Measurements from ENCODE around the gene RAP1GAP2.
A peak's percentile ranks its signal among the peaks of the same experiment; 100 is the strongest.
"Not testable (repeated sequence)": the region's sequence is repeated elsewhere in the genome, so short reads cannot be mapped to it uniquely, and the experiment has no call there.

The RAP1GAP2 gene

GRCh38 chr17:2883544-2884213, 87.4 kb downstream of the RAP1GAP2 start:
- TF ChIP-seq POLR2A (IDR thresholded peaks at IDR 0.05; ENCODE audit: low read depth, low read length) = no peak
- FAIRE-seq (no peak), DNase-seq (ENCODE audit: insufficient read length, low spot score) (peak; percentile 78)

GRCh38 chr17:2885733-2886132, 89.5 kb downstream of the RAP1GAP2 start:
- FAIRE-seq (no peak), DNase-seq (ENCODE audit: insufficient read length, low spot score) (no peak)
- no peak for TF ChIP-seq POLR2A (IDR thresholded peaks at IDR 0.05; ENCODE audit: low read depth, low read length)

DNA sequence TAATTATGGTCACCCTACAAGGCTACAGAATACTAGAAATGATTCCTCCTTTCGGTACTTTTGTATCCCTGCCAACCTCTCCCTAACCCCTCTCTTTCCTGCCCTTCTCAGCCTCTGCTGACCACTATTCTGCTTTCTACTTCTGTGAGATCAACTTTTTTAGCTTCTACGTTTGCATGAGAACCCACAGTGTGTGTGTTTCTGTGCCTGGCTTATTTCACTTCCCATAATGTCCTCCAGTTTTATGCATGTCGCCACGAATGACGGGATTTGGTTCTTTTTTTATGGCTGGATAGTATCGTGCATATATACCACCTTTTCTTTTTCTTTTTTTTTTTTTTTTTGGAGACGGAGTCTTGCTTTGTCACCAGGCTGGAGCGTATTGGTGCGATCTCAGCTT, 92.1 kb downstream of the RAP1GAP2 start:
- no peak for FAIRE-seq
- TF ChIP-seq POLR2A (IDR thresholded peaks at IDR 0.05; ENCODE audit: low read depth, low read length) = no peak
- no peak for DNase-seq (ENCODE audit: insufficient read length, low spot score)

- FAIRE-seq (no peak), DNase-seq (ENCODE audit: insufficient read length, low spot score) (no peak)
- no peak for TF ChIP-seq POLR2A (IDR thresholded peaks at IDR 0.05; ENCODE audit: low read depth, low read length)
These were observed 93.0 kb downstream of the RAP1GAP2 start for GRCh38 chr17:2889256-2889655.

GRCh38 chr17:2890778-2891177, 94.5 kb downstream of the RAP1GAP2 start:
- not testable (repeated sequence) for FAIRE-seq; DNase-seq (ENCODE audit: insufficient read length, low spot score)

DNA sequence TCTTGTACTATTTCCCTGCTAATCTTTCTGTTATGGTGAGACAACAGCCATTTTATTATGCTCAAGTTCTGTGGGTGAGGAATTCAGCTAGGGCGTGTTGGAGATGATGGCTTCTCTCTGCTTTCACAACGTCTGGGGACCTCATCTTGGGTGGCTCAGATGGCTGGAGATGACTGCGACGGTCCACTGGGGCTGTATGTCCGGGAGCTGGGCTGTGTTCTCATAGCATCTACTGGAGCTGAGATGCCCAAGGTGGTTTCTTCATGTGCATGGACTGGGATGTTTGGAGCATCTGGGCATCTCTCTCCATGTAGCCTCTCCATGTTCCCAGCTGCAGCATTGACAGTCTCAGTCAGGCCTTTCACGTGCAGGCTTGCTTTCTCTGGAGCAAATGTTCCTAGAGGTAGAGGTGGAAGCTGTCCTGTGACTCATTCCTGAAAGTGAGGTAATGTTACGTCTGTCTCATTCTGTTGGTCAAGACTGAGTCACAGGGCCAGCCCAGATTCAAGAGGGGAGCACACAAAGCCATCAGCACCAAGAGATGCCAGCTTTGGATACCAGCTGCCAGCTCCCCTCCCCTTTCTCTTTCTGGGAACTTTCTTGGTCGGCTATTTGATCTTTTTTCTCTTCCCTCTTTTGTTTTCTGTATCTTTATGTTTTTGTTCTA, 96.2 kb downstream of the RAP1GAP2 start:
- peak; percentile 90 for DNase-seq (ENCODE audit: insufficient read length, low spot score)
- no peak for TF ChIP-seq POLR2A (IDR thresholded peaks at IDR 0.05; ENCODE audit: low read depth, low read length)
- FAIRE-seq = peak; percentile 98

DNA sequence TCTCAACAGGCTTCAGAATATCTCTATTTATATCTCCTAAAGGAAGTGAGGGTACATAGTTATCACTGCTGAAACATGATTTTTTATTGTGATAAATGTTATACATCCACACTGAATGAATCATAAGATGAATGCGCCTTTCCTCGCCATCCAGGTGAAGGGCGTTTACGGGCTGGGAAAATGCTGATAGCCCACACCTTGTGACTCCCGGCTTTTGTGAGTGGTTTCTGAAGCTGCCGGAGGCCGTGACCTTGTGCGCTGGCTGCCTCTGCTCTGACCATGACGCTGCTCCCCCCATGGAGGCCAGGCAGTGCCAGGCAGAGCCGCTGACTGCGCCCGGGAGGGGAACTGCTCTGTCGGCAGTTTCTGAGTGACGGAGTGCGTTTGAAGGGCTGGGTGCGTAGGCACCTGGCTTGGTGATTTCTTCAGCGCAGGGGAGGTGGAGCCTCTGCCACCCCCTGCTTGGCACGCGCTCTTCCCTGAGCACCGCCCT, 97.2 kb downstream of the RAP1GAP2 start:
- DNase-seq (ENCODE audit: insufficient read length, low spot score) (peak; percentile 31), FAIRE-seq (no peak)
- TF ChIP-seq POLR2A (IDR thresholded peaks at IDR 0.05; ENCODE audit: low read depth, low read length) = no peak

GRCh38 chr17:2894782-2895181, 98.5 kb downstream of the RAP1GAP2 start:
- DNase-seq (ENCODE audit: insufficient read length, low spot score) = no peak
- no peak for TF ChIP-seq POLR2A (IDR thresholded peaks at IDR 0.05; ENCODE audit: low read depth, low read length)
- no peak for FAIRE-seq

- TF ChIP-seq POLR2A (IDR thresholded peaks at IDR 0.05; ENCODE audit: low read depth, low read length) = no peak
- no peak for DNase-seq (ENCODE audit: insufficient read length, low spot score)
- no peak for FAIRE-seq
These were observed 101.4 kb downstream of the RAP1GAP2 start for GRCh38 chr17:2897605-2898004.

DNA sequence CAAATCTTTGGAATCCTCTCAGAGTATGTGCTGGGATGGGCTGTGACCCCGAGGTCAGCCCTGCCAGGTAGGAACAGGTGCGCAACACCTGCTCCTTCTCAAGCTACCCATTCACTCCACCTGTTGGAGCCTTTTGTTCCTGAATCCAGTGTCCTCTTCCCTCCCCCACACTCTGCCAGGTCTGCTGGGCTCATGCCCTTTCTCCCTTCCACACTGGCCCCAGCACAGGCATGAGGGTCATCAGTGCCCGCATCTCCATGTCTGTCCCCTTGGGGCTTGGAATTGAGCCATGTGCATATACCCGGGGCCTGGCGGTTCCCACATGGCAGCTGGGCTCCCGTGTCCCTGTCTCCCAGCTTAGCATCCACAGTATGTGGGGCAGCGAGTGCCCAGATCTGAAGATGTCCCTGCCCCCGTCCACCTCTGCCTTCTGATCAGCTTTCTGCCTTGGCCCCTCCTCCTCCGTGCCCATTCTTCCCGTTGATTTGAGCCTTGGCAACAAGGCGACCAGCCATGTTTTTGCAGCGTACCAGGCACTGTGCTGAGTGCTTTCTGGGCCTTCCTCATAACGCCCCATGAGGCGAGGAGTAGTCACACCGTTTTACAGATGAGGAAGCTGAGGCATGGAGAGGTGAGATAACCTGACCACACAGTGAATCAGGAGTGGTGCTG, 102.2 kb downstream of the RAP1GAP2 start:
- FAIRE-seq (no peak), DNase-seq (ENCODE audit: insufficient read length, low spot score) (no peak)
- TF ChIP-seq POLR2A (IDR thresholded peaks at IDR 0.05; ENCODE audit: low read depth, low read length) = no peak

DNA sequence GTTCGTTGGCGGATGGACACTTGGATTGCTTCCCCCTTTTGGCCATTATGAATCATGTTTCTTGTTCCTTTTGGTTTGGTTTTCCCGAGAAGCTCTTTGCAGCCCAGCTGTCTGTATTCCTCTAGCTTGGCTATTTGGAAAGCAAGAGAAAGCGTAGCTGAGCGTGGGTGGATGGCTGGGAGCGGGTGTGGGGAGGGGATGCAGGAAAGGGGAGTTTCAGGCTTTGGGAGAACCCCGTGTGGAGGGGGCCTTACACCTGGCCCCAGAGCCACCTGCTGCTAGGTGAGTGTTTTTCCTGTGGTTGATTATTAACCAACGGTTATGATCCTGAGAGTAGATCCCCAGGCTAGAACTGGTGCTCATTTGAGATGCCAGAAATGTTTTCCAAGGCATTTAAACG, 103.7 kb downstream of the RAP1GAP2 start:
- DNase-seq (ENCODE audit: insufficient read length, low spot score) (no peak), FAIRE-seq (no peak)
- no peak for TF ChIP-seq POLR2A (IDR thresholded peaks at IDR 0.05; ENCODE audit: low read depth, low read length)

DNA sequence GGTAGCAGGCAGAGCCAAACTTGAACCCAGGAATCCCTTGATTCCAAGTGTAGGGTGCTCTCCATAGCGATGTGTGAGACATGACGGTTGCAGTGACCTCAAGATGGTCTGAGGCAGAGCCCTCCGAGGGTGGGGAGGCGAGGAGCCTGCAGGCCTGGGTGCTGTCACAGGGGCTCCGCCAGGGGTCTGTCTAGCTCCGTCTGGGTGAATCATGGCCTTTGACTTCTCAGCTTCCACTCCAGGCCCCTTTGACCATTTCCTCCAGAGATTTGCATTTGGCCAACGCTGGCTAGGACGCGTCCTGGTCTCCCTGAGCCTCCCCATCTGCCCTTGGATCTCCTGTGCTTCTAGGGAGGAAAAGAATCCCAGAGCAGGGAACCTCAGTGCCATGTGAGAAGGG, 104.6 kb downstream of the RAP1GAP2 start:
- FAIRE-seq = no peak
- TF ChIP-seq POLR2A (IDR thresholded peaks at IDR 0.05; ENCODE audit: low read depth, low read length) = no peak

GRCh38 chr17:2901582-2901981, 105.3 kb downstream of the RAP1GAP2 start:
- DNase-seq (ENCODE audit: insufficient read length, low spot score) (no peak), FAIRE-seq (no peak)
- TF ChIP-seq POLR2A (IDR thresholded peaks at IDR 0.05; ENCODE audit: low read depth, low read length) = no peak

More for the DNA sequence above, 104.6 kb downstream of the RAP1GAP2 start:
- DNase-seq (ENCODE audit: insufficient read length, low spot score) = no peak

- FAIRE-seq = no peak
- DNase-seq (ENCODE audit: insufficient read length, low spot score) = no peak
- TF ChIP-seq POLR2A (IDR thresholded peaks at IDR 0.05; ENCODE audit: low read depth, low read length) = no peak
These were observed 106.3 kb downstream of the RAP1GAP2 start for GRCh38 chr17:2902546-2902945.
